Measurements from ENCODE around the gene ING1.
"Not testable (repeated sequence)": the region's sequence is repeated elsewhere in the genome, so short reads cannot be mapped to it uniquely, and the experiment has no call there.

Gene ING1, protein sequence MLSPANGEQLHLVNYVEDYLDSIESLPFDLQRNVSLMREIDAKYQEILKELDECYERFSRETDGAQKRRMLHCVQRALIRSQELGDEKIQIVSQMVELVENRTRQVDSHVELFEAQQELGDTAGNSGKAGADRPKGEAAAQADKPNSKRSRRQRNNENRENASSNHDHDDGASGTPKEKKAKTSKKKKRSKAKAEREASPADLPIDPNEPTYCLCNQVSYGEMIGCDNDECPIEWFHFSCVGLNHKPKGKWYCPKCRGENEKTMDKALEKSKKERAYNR

DNA sequence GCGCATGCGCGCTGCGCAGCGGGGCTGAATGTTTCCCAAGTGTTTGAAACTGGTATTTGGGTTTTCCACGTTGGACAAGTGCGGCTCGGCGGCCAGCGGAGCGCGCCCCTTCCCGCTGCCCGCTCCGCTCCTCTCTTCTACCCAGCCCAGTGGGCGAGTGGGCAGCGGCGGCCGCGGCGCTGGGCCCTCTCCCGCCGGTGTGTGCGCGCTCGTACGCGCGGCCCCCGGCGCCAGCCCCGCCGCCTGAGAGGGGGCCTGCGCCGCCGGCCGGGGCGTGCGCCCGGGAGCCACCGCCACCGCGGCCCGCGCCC, at the start of gene ING1:
ING1 (plus strand) TSS at position 59 of the 311 bp plus-strand sequence. CDS start 450 bp downstream, outside the sequence.
- DNase-seq (ENCODE audit: low spot score): no peak

DNA sequence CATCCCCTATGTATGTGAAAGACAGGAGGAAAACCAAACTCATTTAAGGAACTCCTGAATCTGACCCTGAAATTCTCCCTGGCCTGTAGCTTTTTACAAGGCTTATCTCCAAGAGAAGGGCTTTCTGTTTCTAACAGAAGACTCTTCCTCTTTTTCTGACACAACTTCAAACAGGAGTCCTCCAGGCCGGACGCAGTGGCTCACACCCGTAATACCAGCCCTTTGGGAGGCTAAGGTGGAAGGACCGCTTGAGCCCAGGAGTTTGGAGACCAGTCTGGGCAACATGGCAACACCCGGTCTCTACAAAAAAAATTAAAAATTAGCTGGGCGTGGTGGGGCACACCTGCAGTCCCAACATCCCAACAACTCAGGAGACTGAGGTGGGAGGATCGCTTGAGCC, 49.5 kb upstream of the ING1 start:
- DNase-seq (ENCODE audit: low spot score): no peak

DNA sequence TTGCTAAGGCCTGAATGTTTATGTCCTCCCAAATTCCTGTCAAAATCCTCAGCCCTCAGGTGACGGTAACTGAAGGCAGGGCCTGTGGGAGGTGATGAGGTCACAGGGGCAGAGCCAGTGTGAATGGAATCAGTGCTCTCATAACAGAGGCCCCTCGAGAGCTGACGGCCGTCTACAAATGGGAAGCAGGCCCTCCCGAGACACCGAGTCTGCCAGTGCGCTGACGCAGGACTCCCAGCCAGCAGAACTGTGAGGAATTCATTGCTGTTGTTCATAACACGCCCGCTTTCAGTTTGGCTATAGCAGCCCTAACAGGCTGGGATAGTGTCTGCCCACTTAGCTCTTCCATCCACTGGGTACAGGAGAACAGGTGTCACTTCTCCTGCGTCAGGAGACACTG, 48.8 kb upstream of the ING1 start:
- DNase-seq (ENCODE audit: low spot score): no peak

DNA sequence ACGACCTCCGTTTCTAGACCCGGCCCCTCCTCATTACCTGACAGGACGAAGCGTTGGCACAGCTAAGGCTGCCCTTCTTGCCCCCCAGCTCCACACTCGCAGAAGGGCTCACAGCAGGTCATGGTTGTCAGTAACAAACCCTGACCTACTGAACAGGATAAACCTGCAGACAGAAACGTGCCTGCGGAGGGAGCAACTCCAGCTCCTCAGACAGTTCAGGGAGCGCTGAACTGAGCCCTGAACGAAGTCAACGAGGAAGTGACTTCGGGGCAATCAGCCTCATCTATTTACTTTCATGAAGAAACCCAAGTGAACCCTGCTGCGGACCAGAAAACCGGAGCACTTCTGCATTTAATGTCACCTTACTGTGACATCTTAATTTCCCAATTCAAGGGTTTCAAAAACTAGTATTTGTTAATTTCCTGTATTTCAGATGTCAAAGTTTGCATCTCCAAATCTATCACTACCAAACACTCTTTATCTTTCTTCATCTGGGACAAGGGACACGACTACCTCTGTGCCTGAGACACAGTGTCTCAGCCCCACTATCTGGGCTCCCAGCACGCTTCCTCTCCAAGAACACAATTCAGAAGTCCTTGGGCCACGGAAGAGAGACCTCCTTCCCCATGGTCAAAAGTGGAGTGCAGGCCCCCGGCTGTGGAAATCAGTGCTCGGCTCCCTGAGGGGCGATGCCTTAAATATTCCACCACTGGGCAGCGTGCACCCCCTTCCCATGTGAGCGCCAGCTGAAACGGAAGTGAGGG, 47.8 kb upstream of the ING1 start:
- no peak for DNase-seq (ENCODE audit: low spot score)

DNA sequence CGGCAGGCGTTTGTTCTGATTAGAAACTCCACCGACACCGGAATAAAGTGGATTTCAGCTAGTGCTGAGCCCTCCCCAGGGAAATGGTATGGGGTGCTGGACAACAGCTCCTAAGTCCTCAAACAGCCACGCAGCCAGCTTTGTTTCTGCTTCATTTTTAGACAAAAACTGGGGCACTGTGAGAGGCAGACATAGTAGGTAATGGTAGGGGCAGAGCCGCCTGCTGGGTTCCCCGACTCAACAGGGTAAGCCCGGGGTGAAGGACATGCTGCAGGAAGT, 47.3 kb upstream of the ING1 start:
- no peak for DNase-seq (ENCODE audit: low spot score)

DNA sequence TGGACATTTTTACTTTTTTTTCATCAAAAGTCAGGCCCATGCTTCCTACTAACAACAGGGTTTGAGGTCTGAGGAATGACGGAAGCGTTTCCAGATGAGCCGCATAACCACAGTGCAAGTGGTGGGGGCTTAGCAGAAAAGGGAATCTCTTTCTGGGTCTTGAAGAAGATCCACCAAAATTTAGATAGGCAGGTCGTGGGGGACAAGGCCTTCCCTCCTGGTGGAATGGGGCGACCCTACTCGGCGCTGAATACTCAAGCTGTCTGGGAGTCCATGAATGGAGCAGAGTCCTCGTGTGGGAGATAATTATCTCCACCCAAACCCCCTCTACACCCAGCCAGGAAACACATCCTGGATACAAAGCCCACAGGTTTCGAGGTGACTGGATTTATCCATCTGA, 44.5 kb upstream of the ING1 start:
- DNase-seq (ENCODE audit: low spot score): no peak

DNA sequence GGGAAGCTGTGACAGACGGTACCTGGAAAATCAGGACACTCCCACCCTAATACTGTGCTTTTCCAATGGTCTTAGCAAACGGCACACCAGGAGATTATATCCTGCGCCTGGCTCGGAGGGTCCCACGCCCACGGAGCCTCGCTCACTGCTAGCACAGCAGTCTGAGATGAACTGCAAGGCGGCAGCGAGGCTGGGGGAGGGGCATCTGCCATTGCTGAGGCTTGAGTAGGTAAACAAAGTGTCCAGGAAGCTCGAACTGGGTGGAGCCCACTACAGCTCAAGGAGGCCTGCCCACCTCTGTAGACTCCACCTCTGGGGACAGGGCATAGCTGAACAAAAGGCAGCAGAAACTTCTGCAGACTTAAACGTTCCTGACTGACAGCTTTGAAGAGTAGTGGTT, 43.7 kb upstream of the ING1 start:
- not testable (repeated sequence) for DNase-seq (ENCODE audit: low spot score)

DNA sequence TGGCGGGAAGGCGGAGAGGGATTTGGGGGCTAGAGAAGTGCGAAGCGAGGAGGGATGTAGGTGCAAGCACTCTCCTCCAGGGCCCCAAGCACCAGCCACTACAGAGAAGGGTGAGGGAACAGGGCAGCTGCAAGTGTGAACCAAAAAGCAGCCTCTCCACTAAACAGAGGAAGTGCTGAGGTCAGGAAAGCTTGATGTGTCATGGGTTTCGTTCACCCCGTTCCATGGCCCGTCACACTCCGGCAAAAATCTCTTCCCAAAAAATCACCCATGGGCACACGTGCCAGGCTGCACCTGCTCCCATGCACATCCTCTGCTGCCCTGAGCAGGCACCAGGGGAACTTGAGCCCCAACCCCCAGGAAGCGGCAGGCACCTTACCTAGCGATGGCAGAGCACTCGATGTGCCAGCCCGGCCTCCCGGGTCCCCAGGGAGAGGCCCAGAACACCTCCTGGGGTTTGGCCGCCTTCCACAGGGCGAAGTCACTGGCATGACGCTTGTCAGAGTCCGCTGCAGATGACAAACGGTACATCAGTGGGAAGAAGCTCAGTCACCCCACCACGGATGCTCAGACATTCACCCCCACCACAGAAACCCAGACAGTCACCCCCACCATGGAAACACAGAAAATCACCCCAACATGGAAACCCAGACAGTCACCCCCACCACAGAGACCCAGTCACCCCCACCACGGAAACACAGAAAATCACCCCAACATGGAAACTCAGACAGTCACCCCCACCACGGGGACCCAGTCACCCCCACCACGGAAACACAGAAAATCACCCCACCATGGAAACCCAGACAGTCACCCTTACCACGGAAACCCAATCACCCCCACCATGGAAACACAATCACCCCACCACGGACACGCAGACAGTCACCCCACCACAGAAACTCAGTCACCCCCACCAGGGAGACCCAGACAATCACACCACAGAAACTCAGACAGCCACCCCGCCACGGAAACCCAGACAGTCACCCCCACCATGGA, 36.6 kb upstream of the ING1 start:
- no peak for DNase-seq (ENCODE audit: low spot score)

DNA sequence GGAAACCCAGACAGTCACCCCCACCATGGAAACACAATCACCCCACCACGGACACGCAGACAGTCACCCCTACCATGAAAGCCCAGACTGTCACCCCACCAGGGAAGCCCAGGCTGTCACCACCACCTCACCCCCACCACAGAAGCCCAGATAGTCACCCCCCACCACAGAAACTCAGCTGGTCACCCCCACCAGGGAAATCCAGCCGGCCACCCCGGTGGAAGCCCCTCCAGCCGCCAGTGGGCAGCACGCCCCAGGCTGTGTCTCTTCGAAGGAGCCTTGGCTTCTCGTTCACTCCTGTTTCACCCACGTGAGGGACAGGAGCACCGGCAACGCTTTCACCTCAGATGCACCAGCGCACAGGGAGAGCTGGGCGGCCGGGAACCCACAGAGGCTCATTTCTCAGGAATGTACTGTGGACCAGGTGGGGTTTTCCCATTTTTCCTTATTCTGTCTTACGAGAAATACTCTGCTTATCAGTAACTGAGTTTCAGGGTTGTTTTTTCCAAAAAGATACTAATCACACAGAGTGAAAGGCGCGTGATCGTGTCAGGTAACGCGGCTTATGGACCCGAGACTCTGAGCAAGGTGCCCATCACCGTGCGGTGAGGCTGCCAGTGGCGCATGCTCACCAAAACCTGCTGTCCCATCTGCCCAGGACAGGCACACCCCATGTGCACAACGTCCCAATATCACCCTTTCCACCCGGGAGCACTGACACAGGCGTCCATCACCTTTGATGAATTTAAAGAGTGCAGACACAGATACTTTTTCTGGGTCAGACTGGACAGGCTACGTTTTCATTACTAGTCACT, 35.6 kb upstream of the ING1 start:
- no peak for DNase-seq (ENCODE audit: low spot score)

DNA sequence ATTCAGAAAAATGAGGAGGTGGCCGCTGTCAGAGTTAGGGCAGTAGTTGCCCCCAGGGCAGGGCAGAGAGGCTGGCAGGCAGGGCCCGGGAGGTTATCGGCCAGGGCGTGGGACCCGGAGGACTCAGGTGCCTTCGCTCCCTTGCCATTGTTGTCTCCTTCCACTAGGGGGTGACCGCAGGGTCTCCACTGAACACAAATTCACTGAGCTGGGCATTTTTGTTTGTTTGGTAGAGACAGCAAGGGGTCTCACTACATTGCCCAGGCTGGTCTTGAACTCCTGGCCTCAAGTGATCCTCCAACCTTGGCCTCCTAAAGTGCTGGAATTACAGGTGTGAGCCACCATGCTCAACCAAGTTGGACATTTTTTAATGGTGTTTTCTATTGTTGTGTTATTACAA, 32.6 kb upstream of the ING1 start:
- peak; percentile 80 for DNase-seq (ENCODE audit: low spot score)

DNA sequence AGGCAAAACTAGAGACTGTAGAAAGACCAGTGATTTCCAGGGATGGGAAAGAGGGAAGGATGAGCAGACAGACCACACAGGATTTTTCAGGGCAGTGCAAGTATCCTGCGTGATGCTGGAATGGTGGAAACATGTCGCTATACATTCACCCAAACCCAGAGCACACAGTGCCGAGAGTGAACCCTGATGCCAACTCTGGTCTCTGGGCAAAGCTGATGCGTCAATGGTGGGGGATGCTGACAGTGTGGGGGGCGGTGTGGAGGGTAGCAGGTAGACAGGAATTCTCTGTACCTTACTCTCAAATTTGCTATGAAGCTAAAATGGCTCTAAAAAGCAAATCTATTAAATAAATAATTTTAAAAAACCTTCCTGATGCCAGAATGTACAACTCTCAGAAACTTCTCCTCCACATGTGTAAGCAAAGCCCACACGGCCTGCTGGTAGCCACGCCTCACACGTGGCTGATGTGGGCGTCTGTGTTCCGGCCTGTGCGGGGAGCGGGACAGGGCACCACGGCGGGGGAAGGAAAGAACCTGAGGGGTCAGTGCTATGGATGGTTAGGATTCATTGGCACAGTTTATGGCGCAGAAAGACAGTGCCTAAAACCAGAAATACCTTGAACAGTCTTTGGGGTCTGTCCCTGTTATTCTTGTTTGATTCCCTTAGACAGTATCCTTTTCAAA, 31.5 kb upstream of the ING1 start:
- no peak for DNase-seq (ENCODE audit: low spot score)

DNA sequence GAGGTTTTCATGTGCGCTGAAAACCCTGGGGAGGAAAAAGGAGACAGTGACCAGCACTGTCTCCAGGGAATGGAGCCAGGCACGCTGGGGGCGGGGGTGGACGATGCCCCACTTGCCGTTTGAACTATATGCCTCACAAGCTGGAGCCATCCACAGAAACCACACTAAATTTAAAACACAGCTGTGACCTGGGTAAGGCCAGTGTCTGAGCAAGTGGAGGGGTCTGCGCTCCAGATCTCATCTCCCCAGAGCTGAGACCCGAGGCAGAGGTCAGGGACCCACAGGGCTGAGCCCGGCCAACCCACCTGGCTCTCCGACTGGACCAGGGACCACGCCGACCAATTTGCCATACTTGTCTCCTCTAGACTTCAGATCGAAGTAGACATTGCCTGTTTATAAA, 30.8 kb upstream of the ING1 start:
- no peak for DNase-seq (ENCODE audit: low spot score)

DNA sequence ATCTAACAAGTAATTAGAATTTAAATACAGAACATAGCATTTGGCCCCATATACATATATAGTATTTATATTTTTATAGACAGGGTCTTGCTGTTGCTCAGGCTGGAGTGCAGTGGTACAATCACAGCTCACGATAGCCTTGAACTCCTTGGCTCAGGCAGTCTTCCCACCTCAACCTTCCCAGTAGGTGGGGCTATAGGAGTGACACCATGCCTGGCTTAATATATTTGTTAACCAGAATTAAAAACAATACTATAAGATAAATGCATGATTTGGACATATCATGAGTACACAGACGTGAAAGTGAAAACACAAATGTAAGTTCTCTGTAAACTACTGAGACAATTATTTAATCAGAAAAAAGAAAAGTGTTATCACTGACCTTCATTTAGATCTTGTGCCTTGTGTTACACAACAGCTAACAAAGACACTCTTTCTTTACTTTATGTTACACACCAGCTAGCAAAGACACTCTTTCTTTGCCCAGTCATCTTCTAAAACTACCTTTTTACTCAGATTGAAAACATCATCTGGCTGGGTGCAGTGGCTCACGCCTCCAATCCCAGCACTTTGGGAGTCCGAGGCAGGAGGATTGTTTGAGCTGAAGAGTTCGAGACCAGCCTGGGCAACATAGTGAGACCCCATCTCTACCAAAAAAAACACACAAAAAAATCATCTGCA, 30.2 kb upstream of the ING1 start:
- no peak for DNase-seq (ENCODE audit: low spot score)

DNA sequence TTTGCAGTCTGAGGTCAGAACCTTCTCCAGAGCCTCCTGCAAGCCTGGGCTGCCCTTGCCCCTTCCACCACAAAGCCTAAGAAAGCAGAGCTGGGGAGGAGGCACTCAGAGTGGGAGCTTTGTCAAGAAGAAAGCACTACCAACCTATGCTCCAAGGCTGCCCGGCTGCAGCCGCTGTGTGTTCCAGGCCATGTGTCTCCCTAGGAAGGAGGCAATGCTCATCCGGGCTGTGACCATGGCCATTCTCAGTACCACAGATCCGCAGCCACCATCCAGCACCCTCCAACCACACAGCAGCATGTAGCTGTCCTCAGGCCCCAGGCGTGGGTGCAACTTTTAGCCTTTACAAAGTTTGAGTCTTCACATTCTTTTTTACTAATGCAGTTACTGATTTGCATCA, 29.6 kb upstream of the ING1 start:
- DNase-seq (ENCODE audit: low spot score): no peak

DNA sequence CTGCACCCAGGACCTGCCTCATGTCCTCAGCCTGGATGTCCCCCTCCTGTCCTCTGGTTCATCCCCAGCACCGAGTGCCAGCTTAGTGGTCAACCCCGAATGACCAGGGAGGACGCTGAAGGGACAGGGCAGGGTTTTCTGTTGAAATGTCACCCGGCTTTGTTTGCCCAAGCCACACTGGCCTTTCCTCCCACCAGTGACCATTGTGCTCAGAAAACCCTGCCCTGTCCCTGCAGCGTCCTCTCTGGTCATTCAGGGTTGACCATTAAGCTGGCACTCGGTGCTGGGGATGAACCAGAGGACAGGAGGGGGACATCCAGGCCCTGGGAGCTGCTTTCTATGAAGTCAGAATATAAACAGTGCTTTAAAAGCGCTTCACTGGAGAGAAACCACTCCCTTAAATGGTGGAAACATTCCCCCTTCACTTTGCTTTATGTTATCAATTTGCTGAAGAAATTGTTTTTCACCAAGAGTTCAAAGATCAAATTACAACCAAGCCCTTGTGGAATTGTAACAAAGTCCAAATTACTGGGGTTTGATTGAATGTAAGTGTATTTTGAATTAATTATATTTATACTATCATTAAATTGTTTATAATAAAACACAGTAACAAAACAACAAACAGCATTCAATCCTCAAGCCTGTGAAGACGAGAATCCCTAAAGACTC, 29.0 kb upstream of the ING1 start:
- DNase-seq (ENCODE audit: low spot score): no peak

DNA sequence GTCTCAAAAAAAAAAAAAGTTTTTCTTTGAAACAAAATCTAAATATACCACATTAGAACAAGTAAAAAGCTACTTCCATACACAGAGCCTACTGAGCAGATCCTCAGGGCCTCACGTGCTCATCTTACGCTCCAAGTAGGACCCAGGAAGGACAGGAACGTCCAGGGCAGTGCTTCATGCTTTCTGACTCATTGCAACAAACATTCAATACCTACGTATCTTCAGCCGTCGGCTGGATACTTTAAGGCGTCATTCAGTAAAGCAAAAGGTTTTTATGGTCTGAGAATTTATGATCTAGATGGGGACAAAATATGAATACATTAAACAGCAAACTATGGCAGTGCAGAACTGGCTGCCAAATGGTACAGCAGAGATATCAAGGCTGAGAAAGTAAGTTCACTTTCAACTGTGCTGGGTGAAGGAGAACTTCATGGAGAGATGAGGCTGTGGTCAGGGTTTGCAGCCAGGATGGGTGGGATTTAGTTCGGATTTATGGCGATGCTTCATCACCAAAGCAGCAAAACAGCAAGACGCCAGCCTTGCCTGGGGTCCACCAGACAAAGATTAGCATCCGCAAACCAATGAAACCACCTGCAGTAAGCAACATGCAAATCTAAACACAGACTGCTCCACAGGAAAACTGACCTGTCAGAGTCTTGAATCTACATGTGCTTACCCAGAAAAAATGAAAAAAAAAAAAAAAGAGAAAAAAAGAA, 28.0 kb upstream of the ING1 start:
- no peak for DNase-seq (ENCODE audit: low spot score)

DNA sequence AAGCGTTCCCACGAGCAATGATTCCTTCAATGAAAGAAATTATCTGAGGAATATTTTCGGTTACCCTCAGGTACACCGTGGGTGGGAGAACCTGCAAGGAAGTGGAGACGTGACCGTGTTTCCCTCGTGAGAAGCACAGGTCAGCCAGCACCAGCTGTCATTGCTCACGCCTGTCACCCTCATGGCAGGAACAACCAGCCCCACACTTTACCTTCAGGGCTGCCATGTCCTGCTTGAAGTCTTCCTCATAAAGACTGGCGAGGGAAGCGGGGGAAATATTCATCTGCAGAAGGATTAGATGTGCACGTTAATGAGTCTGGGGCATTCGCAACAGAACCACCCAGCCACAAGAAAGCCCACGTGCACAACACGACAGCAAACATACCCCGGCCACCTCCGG, 25.8 kb upstream of the ING1 start:
- DNase-seq (ENCODE audit: low spot score): no peak

DNA sequence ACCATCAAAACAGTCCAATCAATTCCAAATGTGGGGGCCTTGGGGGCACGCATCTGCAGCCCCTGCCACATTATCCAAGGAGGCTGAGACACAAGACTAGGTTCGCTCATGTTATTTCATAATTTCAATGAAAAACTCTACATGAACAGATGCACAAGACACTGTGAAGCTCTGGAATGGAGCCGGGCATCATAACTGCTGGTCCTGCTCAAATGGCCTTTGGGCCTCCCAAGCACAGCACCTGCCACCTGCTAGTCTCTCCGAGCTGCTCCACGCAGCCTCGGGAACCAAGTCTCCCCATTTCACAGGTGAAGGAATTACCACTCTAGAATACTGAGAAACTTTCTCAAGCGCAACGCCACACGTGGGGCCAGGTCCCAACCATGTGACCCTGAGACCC, 24.5 kb upstream of the ING1 start:
- no peak for DNase-seq (ENCODE audit: low spot score)

DNA sequence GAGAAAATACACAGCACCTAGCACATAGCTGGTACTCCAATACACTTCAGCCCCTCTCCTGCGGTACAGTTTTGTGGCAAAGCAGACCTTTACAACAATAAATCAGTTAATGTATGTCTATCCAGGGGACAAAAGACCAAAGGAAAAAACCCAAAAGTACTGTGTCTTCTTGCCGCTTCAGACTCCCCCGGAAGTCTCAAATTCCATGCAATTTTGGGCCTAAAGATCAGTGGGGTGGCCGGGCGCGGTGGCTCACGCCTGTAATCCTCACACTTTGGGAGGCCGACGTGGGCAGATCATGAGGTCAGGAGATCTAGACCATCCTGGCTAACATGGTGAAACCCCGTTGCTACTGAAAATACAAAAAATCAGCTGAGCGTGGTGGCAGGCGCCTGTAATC, 23.8 kb upstream of the ING1 start:
- no peak for DNase-seq (ENCODE audit: low spot score)

DNA sequence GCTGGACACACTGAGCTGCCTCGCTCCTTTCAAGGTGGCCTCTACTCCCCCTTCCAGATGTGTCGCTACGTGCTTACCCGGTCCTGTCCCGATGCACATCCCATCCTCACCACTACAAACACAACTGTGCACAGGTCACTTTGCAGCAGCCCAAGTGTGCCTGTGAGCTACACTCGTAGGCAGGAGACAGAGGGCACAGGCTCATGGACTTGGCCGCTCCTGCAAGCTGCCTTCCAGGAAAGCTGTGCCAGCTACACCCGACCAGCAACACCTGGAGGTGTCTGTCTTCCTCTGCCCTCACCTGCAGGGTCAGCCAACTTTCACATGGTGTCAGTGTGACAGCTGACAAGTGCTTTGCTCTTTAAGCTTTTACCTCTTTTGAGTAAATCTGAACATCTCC, 23.0 kb upstream of the ING1 start:
- no peak for DNase-seq (ENCODE audit: low spot score)

Data from iPS-NIHi11 (cell line).